Adrenal gland (tissue), 5 donors: Measurements from ENCODE around the gene USP6.
"Not testable (repeated sequence)": the region's sequence is repeated elsewhere in the genome, so short reads cannot be mapped to it uniquely, and the experiment has no call there.

Experiments used
- POLR2A ChIP-seq, 2 donors: fragments of 450-650 bp; IDR thresholded peaks; one replicate each; pipeline ENCODE4 v1.6.1; 2017; ENCODE audit warnings: antibody characterized with exemption in 2 of 2, mild to moderate bottlenecking in 2 of 2, moderate library complexity in 1 of 2
- TF ChIP-seq, protein P1 (sequence below), 6 experiments: fragments of 450-650 bp in 4 of 6; fragments of 200-600 bp in 2 of 6; sonication (generic) in 1 of 6; IDR thresholded peaks; 1 replicate in 5 of 6; 2 replicates in 1 of 6; pipeline versions ENCODE4 v1.5.1 to v1.8.0; 2016 to 2021; ENCODE audit warnings: antibody characterized with exemption in 6 of 6, mild to moderate bottlenecking in 2 of 6, moderate library complexity in 1 of 6
- donor health status: DM: no; HTN: no; CAD: no.

- TF ChIP-seq, protein P1, sequence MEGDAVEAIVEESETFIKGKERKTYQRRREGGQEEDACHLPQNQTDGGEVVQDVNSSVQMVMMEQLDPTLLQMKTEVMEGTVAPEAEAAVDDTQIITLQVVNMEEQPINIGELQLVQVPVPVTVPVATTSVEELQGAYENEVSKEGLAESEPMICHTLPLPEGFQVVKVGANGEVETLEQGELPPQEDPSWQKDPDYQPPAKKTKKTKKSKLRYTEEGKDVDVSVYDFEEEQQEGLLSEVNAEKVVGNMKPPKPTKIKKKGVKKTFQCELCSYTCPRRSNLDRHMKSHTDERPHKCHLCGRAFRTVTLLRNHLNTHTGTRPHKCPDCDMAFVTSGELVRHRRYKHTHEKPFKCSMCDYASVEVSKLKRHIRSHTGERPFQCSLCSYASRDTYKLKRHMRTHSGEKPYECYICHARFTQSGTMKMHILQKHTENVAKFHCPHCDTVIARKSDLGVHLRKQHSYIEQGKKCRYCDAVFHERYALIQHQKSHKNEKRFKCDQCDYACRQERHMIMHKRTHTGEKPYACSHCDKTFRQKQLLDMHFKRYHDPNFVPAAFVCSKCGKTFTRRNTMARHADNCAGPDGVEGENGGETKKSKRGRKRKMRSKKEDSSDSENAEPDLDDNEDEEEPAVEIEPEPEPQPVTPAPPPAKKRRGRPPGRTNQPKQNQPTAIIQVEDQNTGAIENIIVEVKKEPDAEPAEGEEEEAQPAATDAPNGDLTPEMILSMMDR (IDR thresholded peaks at IDR 0.05), result not testable (repeated sequence)
- TF ChIP-seq POLR2A (IDR thresholded peaks at IDR 0.05), result not testable (repeated sequence)
Measured at GRCh38 chr17:5129770-5130169, 13.9 kb downstream of the USP6 start.
